ENCODE results near the gene ZHX3. TPM values are rescaled to one million over a fixed set of nuclear protein-coding genes. Genes with fewer than 3 reads are reported as not detected.
A peak's percentile ranks its signal among the peaks of the same experiment; 100 is the strongest.

ZHX3 gene
- total and polyA plus RNA-seq, 9 of the 15 experiments (the other 6 are each of a cell fraction or from before 2014, with no cell fraction given), result 0.80 to 14.6 (median 4.9) TPM

GRCh38 chr20:41340327-41341055 lies 23.0 kb upstream of the ZHX3 start, which contains the start of gene LPIN3 (continued):
- TF ChIP-seq ZC3H11A (IDR thresholded peaks at IDR 0.05; ENCODE audit: low read depth, low read length), result no peak
- no peak for TF ChIP-seq DMBX1 (CRISPR knock-in tag; IDR thresholded peaks at IDR 0.05; ENCODE audit: borderline replicate concordance)
- TF ChIP-seq, protein P1, sequence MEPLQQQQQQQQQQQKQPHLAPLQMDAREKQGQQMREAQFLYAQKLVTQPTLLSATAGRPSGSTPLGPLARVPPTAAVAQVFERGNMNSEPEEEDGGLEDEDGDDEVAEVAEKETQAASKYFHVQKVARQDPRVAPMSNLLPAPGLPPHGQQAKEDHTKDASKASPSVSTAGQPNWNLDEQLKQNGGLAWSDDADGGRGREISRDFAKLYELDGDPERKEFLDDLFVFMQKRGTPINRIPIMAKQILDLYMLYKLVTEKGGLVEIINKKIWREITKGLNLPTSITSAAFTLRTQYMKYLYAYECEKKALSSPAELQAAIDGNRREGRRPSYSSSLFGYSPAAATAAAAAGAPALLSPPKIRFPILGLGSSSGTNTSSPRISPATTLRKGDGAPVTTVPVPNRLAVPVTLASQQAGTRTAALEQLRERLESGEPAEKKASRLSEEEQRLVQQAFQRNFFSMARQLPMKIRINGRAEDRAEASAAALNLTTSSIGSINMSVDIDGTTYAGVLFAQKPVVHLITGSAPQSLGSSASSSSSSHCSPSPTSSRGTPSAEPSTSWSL (CRISPR knock-in tag; IDR thresholded peaks at IDR 0.05; ENCODE audit: borderline replicate concordance), result no peak
- TF ChIP-seq PTTG1 (tag; IDR thresholded peaks at IDR 0.05; ENCODE audit: low read depth), result no peak
- TF ChIP-seq, protein P2, sequence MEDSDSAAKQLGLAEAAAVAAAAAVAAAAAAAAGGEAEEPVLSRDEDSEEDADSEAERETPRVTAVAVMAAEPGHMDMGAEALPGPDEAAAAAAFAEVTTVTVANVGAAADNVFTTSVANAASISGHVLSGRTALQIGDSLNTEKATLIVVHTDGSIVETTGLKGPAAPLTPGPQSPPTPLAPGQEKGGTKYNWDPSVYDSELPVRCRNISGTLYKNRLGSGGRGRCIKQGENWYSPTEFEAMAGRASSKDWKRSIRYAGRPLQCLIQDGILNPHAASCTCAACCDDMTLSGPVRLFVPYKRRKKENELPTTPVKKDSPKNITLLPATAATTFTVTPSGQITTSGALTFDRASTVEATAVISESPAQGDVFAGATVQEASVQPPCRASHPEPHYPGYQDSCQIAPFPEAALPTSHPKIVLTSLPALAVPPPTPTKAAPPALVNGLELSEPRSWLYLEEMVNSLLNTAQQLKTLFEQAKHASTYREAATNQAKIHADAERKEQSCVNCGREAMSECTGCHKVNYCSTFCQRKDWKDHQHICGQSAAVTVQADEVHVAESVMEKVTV (CRISPR knock-in tag; IDR thresholded peaks at IDR 0.05), result peak; percentile 63
- TF ChIP-seq NONO (IDR thresholded peaks at IDR 0.05; ENCODE audit: low read depth in 2 of 2, low read length in 1 of 2), result no peak
- no peak for TF ChIP-seq ZNF639 (CRISPR knock-in tag; conservative IDR thresholded peaks at IDR 0.05 in 1 of 2, IDR thresholded peaks at IDR 0.05 in 1 of 2)
- TF ChIP-seq, protein P3, sequence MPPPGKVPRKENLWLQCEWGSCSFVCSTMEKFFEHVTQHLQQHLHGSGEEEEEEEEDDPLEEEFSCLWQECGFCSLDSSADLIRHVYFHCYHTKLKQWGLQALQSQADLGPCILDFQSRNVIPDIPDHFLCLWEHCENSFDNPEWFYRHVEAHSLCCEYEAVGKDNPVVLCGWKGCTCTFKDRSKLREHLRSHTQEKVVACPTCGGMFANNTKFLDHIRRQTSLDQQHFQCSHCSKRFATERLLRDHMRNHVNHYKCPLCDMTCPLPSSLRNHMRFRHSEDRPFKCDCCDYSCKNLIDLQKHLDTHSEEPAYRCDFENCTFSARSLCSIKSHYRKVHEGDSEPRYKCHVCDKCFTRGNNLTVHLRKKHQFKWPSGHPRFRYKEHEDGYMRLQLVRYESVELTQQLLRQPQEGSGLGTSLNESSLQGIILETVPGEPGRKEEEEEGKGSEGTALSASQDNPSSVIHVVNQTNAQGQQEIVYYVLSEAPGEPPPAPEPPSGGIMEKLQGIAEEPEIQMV (tag; conservative IDR thresholded peaks at IDR 0.05; ENCODE audit: low read depth), result no peak
- TF ChIP-seq TFAM (CRISPR knock-in tag; conservative IDR thresholded peaks at IDR 0.05), result no peak
- TF ChIP-seq SP1 (CRISPR knock-in tag; IDR thresholded peaks at IDR 0.05), result 0 out of 2 replicates have a peak, but pooled peaks have one; percentile 31
- TF ChIP-seq PYGO2 (tag; IDR thresholded peaks at IDR 0.05), result no peak
- no peak for TF ChIP-seq EP400 (IDR thresholded peaks at IDR 0.05)
- TF ChIP-seq U2AF2 (optimal IDR thresholded peaks at IDR 0.05; ENCODE audit: low read depth, low read length), result no peak
- TF ChIP-seq CREB1 (IDR thresholded peaks at IDR 0.05), result no peak
- no peak for TF ChIP-seq CREB1 (CRISPR knock-in tag; IDR thresholded peaks at IDR 0.05)
- TF ChIP-seq, protein P4, sequence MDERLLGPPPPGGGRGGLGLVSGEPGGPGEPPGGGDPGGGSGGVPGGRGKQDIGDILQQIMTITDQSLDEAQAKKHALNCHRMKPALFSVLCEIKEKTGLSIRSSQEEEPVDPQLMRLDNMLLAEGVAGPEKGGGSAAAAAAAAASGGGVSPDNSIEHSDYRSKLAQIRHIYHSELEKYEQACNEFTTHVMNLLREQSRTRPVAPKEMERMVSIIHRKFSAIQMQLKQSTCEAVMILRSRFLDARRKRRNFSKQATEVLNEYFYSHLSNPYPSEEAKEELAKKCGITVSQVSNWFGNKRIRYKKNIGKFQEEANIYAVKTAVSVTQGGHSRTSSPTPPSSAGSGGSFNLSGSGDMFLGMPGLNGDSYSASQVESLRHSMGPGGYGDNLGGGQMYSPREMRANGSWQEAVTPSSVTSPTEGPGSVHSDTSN (CRISPR knock-in tag; IDR thresholded peaks at IDR 0.05; ENCODE audit: low read depth), result no peak
- TF ChIP-seq, protein P4 (tag; conservative IDR thresholded peaks at IDR 0.05; ENCODE audit: low read depth), result no peak
- no peak for TF ChIP-seq SRSF1 (IDR thresholded peaks at IDR 0.05; ENCODE audit: low read depth, low read length)
